HFF-Myc (cell line): ENCODE data around the gene CARD9.

Experiments used
- DNase-seq: peaks from one replicate; pipeline ENCODE4 v3.0.0-alpha.2; 2011; ENCODE audit warnings: low read depth; ENCODE audit errors: extremely low read depth
- H3K4me3 ChIP-seq: replicated peaks from 2 replicates; pipeline ENCODE4 v1.5.1; 2011; ENCODE audit warnings: low read depth, mild to moderate bottlenecking, control low read depth, low read length
- CTCF ChIP-seq: IDR thresholded peaks from 2 replicates; pipeline ENCODE4 v1.5.1; 2012; ENCODE audit warnings: mild to moderate bottlenecking, low read depth, low read length, control low read depth; ENCODE audit errors: missing control alignments

CARD9 gene

GRCh38 chr9:136405481-136405880 lies 32.0 kb upstream of the CARD9 start:
- no peak for TF ChIP-seq CTCF

DNA sequence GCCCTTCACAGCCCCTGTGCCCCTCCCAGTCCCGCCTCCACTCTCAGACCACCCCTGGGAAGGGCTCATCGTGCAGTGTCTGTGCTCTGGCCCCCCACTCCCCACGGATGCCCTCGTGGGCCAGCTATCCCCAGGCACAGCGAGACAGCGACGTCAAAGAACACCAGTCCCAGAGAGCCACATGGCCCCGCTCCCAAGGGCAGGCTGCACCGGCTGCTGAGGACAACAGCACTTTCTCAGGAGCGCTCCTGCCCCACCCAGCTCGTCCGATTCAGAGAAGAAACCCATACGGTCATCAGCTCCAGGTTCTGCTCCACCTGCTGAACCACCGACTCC lies 31.3 kb upstream of the CARD9 start:
- DNase-seq, result no peak
- no peak for TF ChIP-seq CTCF
- H3K4me3 ChIP-seq, result no peak overlapping the region

More at GRCh38 chr9:136405481-136405880, 32.0 kb upstream of the CARD9 start:
- no peak overlapping the region for H3K4me3 ChIP-seq
- no peak for DNase-seq

DNA sequence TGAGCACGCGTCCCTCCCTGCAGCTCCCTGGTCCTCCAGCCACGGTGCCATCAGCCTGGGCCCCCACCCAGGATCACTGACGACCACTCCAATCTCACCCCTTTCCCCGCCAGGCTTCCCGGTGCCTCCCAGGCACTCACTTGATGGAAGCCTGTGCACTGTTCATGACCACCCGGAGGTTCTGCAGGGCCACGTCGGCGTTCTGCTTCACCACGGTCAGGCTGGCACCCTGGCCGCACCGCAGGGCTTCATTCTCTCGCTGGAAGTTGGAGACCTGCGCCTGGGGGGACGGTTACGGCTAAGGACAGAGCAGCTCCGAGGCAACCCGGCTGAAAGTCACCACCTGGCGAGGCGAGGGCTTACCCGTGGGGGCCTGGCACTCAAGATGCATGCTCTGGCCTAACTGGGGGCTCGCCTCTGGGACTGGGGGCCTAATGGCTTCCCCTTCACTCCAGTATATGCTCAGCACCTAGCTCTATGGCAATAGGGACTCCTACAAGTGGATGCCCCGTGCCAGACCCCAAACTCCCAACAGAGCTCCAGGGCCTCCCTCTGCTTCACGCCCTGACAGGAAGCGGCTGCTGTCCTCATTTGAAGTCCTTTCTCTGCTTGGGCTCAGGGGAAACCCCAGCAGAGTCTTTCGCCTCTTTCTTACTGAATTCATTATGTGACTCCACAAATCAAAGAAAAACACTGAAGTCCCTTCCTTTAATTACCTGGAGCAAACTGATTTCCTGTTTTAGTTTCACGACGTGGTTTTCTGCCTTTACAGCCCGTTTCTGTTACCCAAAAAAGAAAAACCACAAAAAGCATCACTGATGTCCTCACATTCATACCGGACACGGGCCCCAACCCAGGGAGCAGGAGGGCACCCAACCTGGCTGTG lies 30.7 kb upstream of the CARD9 start:
- DNase-seq, result no peak
- H3K4me3 ChIP-seq, result no peak overlapping the region
- no peak for TF ChIP-seq CTCF

DNA sequence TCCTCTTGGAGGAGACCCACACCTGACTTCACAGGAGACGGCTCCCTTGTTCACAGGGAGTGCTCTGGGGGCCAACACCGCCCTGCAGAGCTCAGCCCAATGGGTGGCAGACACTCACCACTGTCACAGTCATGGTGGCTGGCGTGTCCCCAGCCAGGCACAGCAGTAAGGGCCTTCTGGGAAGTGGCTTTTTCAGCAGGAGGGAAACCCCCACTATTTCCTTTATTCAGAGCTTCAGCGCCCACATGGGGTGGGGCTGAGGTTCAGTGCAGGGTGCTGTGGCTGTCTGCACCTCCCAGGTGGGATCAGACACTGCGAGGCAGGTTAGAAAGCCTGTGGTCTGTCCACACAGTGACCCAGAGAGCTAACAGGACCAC lies 30.1 kb upstream of the CARD9 start:
- no peak for TF ChIP-seq CTCF
- H3K4me3 ChIP-seq, result no peak overlapping the region
- DNase-seq, result no peak

DNA sequence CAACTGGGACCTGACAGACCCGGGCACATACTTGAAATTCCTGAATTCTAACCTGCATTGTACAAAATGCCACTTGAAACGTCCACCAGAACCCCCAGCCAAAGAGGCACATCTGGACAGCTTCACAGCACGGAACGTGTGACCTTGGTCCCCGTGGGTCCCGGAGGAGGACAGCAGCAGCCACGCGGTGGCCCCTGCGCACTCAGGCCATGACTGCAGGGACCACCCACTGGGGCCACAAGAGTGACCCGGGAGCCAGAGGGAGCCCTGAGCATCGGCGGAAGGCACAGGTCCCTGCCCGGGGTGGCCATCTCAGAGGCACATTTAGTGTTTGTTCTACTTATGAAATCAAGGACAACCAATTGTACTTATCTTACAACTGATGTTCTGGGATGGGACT lies 28.6 kb upstream of the CARD9 start:
- H3K4me3 ChIP-seq, result no peak overlapping the region
- TF ChIP-seq CTCF, result no peak
- DNase-seq, result no peak

DNA sequence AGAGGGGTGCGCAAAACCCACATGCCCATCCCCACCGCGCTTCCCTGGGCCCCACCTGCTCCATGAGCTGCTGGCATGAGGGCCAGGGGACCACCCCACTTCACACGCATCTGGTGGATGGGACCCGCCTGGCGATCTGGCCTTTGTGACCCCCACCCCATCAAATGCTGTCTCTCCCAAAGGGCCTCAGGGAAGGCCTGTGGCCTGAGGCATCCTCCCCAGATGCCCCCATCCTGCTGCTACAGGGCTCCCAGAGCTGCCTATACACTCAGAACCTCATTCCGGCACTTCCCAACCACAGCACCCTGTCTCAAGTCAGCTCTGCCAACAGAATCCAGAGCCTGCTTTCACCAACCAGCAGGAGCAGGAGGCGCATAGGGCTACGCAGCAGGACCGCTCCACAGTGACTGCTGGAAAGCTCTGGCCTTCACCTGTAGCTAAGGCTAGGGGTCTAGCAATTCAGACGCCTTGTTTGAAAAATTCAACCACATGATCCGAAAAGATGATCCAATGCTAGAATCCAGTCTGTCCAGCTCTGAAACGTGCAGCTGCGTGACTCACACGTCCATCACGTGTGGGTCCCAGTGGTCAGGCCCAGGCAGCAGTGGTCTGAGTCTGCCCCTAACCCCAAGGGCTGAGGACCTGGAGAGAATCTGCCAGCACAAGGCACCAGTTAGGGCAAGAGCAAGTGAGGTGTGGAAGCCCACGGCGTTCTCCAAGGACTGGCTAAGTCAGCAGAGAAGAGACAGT lies 27.9 kb upstream of the CARD9 start:
- TF ChIP-seq CTCF, result no peak
- no peak for DNase-seq
- no peak overlapping the region for H3K4me3 ChIP-seq
